NB4 (cell line): ENCODE measurements around the gene CASP8.

Experiments
- CTCF ChIP-seq: IDR thresholded peaks from one replicate; pipeline ENCODE4 v1.5.1; 2012; ENCODE audit warnings: low read depth, low read length
- TF ChIP-seq, protein P1 (sequence below): IDR thresholded peaks from 2 replicates; pipeline ENCODE4 v1.6.1; 2011; ENCODE audit warnings: low read depth, low read length

GRCh38 chr2:201267278-201268030 lies 7.1 kb downstream of the CASP8 start:
- no peak for TF ChIP-seq CTCF
- TF ChIP-seq, protein P1, sequence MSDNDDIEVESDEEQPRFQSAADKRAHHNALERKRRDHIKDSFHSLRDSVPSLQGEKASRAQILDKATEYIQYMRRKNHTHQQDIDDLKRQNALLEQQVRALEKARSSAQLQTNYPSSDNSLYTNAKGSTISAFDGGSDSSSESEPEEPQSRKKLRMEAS = no peak
